Measurements from ENCODE around the gene OTUB2. TPM values are rescaled to one million over a fixed set of nuclear protein-coding genes. Genes with fewer than 3 reads are reported as not detected.
A peak's percentile ranks its signal among the peaks of the same experiment; 100 is the strongest.

The OTUB2 gene
- total RNA-seq, 4 donors from 2014 or later = 2.1 to 10.3 (median 7.4) TPM

DNA sequence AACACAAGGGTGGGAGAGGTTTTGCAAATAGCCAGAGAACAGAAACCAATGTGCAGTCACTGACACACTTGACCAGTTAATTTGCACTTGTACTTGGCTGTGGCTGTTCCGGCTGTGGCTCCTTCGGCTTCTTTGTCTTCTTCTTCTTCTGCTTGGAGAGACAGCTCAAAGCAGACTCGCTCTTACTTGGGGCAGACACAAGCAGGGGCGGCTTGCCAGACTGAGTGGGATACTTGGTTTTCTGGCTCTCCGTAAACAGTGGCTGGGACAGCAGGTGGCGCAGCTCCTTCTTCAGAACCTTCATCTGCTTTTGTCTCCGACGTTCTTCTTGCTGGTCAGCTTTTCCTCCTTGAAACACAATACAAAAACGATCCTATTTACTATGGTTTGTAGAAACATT, 25.0 kb downstream of the OTUB2 start:
- intact Hi-C loops (cut with DNase I) = loop anchor here (5.0 kb wide), 1 partner anchor 86 kb away; no protein-coding TSS in a partner anchor
- DNase-seq = no peak
- Histone ChIP-seq H3K27me3 (no peaks in the 10 kb centered on the region), H3K4me3 (no peak overlapping the region), H3K27ac (no peak overlapping the region), H3K9me3 (no peaks in the 10 kb centered on the region), H3K4me1 (peaks cover 0 to 12% (median 0%) of the 10 kb centered on the region in 3 donors), H3K36me3 (peaks cover 16 to 100% (median 53%) of the 10 kb centered on the region in 3 donors)
- WGBS, 2 donors = 40 to 46% methylated on average over 5 to 9 of the region's 9 CpGs
- TF ChIP-seq POLR2A (IDR thresholded peaks at IDR 0.05) = no peak
- TF ChIP-seq CTCF (IDR thresholded peaks at IDR 0.05) = peak in 5 of 6 experiments; percentile 25 to 53 (median 48)

GRCh38 chr14:94051779-94052178, 25.6 kb downstream of the OTUB2 start:
- no peak overlapping the region for H3K4me3 ChIP-seq
- H3K9me3 ChIP-seq = no peaks in the 10 kb centered on the region
- no peak overlapping the region for H3K27ac ChIP-seq
- intact Hi-C loops (cut with DNase I) = loop anchor here (5.0 kb wide), 1 partner anchor 86 kb away; no protein-coding TSS in a partner anchor
- no peak for DNase-seq
- TF ChIP-seq POLR2A (IDR thresholded peaks at IDR 0.05) (no peak), CTCF (IDR thresholded peaks at IDR 0.05) (no peak)
- no peaks in the 10 kb centered on the region for H3K27me3 ChIP-seq
- 78 to 83% methylated on average over 2 of the region's 3 CpGs for WGBS, 2 donors
- peaks cover 16 to 100% (median 53%) of the 10 kb centered on the region in 3 donors for H3K36me3 ChIP-seq
- H3K4me1 ChIP-seq = peaks cover 0 to 12% (median 0%) of the 10 kb centered on the region in 3 donors

DNA sequence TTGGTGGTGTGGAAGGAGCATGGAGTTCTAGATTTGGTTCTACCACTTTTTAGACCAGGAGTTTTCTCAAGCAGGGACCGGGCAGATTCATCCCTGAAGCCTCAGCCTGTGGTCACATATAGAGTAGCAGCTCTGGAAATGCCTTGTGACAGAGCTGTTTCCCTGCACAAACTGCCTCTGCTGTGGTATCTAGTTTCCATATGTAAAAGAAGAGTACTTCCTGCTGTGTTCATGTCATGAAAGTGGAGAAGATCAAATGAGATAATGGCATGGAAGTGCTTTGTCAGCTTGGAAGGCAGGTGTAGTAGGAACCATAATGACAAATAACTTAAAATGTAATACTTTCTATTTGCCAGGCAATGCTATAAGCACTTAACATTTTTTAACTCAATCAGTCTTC, 26.1 kb downstream of the OTUB2 start:
- 40% methylated on average over 1 of the region's 1 CpG; no CpG with 5 or more reads in 1 of the 2 donors for WGBS, 2 donors
- H3K27me3 ChIP-seq = no peaks in the 10 kb centered on the region
- H3K9me3 ChIP-seq = no peaks in the 10 kb centered on the region
- H3K4me1 ChIP-seq = peaks cover 0 to 12% (median 0%) of the 10 kb centered on the region in 3 donors
- H3K4me3 ChIP-seq = no peak overlapping the region
- TF ChIP-seq POLR2A (IDR thresholded peaks at IDR 0.05) = no peak
- TF ChIP-seq CTCF (IDR thresholded peaks at IDR 0.05) = no peak
- peaks cover 16 to 100% (median 53%) of the 10 kb centered on the region in 3 donors for H3K36me3 ChIP-seq
- DNase-seq = no peak
- no peak overlapping the region for H3K27ac ChIP-seq
- intact Hi-C loops (cut with DNase I) = loop anchor here (5.0 kb wide), 1 partner anchor 85 kb away; no protein-coding TSS in a partner anchor

DNA sequence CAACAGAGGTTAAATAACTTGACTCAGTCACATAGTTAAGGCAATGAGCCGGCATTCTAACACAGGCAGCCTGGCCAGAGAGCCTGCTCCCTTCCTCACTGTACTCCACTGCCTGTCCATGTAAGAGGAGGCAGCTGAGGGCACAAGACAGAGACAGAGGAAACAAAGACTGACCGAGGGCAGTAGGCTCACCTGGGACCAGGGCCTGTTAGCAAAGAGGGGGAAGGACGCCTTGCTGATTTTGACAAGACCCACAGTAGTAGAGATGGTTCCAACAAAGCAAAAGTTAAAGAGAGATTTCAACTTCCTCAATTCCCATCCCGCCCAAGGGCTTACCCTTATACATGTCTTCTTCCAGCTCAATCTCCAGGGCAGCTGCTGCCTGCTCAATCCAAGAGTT, 26.5 kb downstream of the OTUB2 start:
- no peak overlapping the region for H3K27ac ChIP-seq
- H3K9me3 ChIP-seq = no peaks in the 10 kb centered on the region
- 94 to 100% methylated on average over 3 to 4 of the region's 4 CpGs for WGBS, 2 donors
- H3K27me3 ChIP-seq = no peaks in the 10 kb centered on the region
- intact Hi-C loops (cut with DNase I) = loop anchor here (5.0 kb wide), 1 partner anchor 85 kb away; no protein-coding TSS in a partner anchor
- H3K36me3 ChIP-seq = peaks cover 16 to 100% (median 53%) of the 10 kb centered on the region in 3 donors
- no peak overlapping the region for H3K4me3 ChIP-seq
- TF ChIP-seq POLR2A (IDR thresholded peaks at IDR 0.05) = no peak
- no peak for TF ChIP-seq CTCF (IDR thresholded peaks at IDR 0.05)
- DNase-seq = no peak
- H3K4me1 ChIP-seq = peaks cover 0 to 12% (median 0%) of the 10 kb centered on the region in 3 donors

DNA sequence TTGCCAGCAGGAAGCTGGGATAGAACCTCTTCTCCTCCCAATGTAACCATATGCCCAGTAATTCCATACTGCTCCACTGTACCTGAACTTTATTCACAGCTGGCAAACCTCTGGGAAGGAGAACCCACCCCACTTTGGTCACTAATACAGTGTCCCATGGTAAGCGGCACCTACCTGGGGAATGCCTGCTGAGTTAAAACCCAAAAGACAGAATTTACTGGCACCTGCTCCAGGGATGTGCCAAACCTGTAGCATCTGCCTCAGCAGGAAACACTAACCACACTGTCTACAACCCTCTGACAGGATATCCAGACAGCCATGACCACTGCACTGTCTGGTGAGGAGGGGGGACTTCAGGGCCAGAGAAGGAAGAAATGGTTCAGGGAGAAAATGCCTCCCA, 28.3 kb downstream of the OTUB2 start:
- Histone ChIP-seq H3K27ac (no peak overlapping the region), H3K36me3 (peaks cover 6 to 100% (median 42%) of the 10 kb centered on the region in 3 donors), H3K27me3 (no peaks in the 10 kb centered on the region), H3K4me1 (peaks cover 0 to 19% (median 0%) of the 10 kb centered on the region in 3 donors), H3K4me3 (no peak overlapping the region), H3K9me3 (no peaks in the 10 kb centered on the region)
- 100% methylated on average over 1 of the region's 1 CpG; no CpG with 5 or more reads in 1 of the 2 donors for WGBS, 2 donors
- no peak for TF ChIP-seq POLR2A (IDR thresholded peaks at IDR 0.05)
- intact Hi-C loops (cut with DNase I) = loop anchor here (5.0 kb wide), 1 partner anchor 83 kb away; no protein-coding TSS in a partner anchor
- no peak for DNase-seq

All from esophagus squamous epithelium (tissue), 5 donors.